C4-2B (cell line): Measurements from ENCODE around the gene AK5.

ENCODE experiments used
- ZFX ChIP-seq: fragments of 450-650 bp; IDR thresholded peaks from 2 replicates; pipeline ENCODE4 v1.6.1; 2017
- TF ChIP-seq, protein P1 (sequence below): fragments of 450-650 bp; conservative IDR thresholded peaks from 2 replicates; pipeline ENCODE4 v1.5.1; 2017; ENCODE audit warnings: mild to moderate bottlenecking

DNA sequence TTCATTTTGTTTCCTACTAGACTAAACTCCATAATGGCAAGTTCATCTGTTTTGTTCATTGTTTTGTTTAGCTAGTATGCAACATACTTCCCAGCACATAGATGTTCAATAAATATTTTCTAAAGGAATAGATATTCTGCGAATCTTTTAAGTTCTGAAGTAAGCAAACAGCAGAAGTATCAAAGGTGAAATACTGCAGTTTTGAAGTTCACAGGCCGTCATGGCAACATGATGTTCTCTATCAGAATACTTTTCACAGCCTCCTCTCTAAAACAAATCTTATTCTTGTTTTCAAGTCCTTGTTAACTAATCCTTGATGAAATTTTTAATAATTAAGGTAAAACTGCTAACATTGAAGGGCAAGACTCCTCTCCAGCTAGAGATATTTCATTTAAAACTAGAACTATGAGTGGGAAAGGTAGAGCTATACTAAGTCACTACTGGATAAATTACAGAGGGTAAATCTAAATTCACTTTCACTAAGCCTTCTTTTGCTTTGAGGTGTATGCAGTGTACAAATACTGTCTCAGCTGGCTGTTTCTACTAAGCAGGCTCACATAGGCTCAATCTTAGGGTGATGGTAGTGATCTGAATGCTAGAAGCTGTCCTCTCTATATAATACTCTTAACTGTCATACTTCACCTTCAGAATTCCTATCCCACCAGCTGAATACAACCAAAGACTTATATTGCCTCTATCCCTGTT lies 303.9 kb downstream of the AK5 start:
- TF ChIP-seq, protein P1, sequence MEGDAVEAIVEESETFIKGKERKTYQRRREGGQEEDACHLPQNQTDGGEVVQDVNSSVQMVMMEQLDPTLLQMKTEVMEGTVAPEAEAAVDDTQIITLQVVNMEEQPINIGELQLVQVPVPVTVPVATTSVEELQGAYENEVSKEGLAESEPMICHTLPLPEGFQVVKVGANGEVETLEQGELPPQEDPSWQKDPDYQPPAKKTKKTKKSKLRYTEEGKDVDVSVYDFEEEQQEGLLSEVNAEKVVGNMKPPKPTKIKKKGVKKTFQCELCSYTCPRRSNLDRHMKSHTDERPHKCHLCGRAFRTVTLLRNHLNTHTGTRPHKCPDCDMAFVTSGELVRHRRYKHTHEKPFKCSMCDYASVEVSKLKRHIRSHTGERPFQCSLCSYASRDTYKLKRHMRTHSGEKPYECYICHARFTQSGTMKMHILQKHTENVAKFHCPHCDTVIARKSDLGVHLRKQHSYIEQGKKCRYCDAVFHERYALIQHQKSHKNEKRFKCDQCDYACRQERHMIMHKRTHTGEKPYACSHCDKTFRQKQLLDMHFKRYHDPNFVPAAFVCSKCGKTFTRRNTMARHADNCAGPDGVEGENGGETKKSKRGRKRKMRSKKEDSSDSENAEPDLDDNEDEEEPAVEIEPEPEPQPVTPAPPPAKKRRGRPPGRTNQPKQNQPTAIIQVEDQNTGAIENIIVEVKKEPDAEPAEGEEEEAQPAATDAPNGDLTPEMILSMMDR: no peak
- TF ChIP-seq ZFX: no peak
